Measurements from ENCODE around the gene SH2D5. TPM values are rescaled to one million over a fixed set of nuclear protein-coding genes. Genes with fewer than 3 reads are reported as not detected.

The SH2D5 gene
- total RNA-seq, 3 donors from 2014 or later = under 0.01 to 0.29 TPM; not detected in 1

- Histone ChIP-seq H3K27ac (no peak overlapping the region), H3K4me3 (no peak overlapping the region), H3K27me3 (no peaks in the 10 kb centered on the region), H3K9me3 (no peaks in the 10 kb centered on the region), H3K36me3 (no peaks in the 10 kb centered on the region), H3K4me1 (no peaks in the 10 kb centered on the region)
- DNase-seq (ENCODE audit: low spot score in 2 of 2) = no peak
- intact Hi-C loops (cut with DNase I; ENCODE audit: low total_unique reads) = no loop called here
- TF ChIP-seq POLR2A (IDR thresholded peaks at IDR 0.05) (no peak), POLR2AphosphoS5 (IDR thresholded peaks at IDR 0.05) (no peak)
- TF ChIP-seq, protein P1, sequence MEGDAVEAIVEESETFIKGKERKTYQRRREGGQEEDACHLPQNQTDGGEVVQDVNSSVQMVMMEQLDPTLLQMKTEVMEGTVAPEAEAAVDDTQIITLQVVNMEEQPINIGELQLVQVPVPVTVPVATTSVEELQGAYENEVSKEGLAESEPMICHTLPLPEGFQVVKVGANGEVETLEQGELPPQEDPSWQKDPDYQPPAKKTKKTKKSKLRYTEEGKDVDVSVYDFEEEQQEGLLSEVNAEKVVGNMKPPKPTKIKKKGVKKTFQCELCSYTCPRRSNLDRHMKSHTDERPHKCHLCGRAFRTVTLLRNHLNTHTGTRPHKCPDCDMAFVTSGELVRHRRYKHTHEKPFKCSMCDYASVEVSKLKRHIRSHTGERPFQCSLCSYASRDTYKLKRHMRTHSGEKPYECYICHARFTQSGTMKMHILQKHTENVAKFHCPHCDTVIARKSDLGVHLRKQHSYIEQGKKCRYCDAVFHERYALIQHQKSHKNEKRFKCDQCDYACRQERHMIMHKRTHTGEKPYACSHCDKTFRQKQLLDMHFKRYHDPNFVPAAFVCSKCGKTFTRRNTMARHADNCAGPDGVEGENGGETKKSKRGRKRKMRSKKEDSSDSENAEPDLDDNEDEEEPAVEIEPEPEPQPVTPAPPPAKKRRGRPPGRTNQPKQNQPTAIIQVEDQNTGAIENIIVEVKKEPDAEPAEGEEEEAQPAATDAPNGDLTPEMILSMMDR (IDR thresholded peaks at IDR 0.05) = no peak
These were observed 22.6 kb downstream of the SH2D5 start for GRCh38 chr1:20709868-20710267.

DNA sequence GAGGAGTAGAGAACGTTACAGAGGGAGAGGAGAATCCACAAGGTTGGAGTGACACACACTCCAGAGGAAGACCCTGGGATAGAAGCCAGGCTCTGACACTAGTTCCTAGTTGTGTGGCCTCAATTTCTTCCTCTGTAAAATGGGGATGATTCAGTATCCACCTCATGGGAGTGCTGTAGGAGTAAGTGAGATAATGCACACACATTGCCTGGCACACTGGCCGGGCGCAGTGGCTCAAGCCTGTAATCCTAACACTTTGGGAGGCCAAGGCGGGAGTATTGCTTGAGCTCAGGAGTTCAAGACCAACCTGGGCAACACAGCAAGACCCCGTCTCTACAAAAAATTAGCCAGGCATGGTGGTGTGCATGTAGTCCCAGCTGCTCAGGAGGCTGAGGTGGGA lies 23.6 kb downstream of the SH2D5 start:
- intact Hi-C loops (cut with DNase I; ENCODE audit: low total_unique reads) = no loop called here
- TF ChIP-seq POLR2A (IDR thresholded peaks at IDR 0.05) = no peak
- no peak for TF ChIP-seq POLR2AphosphoS5 (IDR thresholded peaks at IDR 0.05)
- TF ChIP-seq, protein P1 (IDR thresholded peaks at IDR 0.05) = no peak
- H3K9me3 ChIP-seq = no peaks in the 10 kb centered on the region

DNA sequence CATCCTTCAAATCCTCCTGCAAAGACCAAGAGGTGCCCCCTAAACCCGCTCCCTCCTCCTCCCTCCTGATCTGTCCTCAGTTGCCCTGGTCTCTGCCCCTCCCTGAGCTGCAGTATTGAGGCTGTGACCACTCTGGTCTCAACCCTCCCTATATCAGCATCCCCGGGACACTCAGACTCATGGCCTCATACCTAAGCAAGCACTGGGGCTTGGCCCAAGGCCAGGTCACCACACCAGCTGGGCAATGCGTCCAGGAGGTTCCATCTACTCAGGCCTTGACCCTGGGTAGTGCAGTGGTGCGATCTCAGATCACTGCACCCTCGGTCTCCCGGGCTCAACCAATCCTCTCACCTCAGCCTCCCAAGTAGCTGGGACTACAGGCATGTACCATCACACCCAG lies 24.4 kb downstream of the SH2D5 start:
- Histone ChIP-seq H3K9me3 (no peaks in the 10 kb centered on the region), H3K27ac (no peak overlapping the region), H3K4me1 (no peaks in the 10 kb centered on the region), H3K4me3 (no peak overlapping the region), H3K36me3 (no peaks in the 10 kb centered on the region), H3K27me3 (no peaks in the 10 kb centered on the region)
- no peak for DNase-seq (ENCODE audit: low spot score in 2 of 2)
- intact Hi-C loops (cut with DNase I; ENCODE audit: low total_unique reads) = no loop called here
- TF ChIP-seq POLR2A (IDR thresholded peaks at IDR 0.05) (no peak), POLR2AphosphoS5 (IDR thresholded peaks at IDR 0.05) (no peak)
- TF ChIP-seq, protein P1 (IDR thresholded peaks at IDR 0.05) = no peak

More for the DNA sequence above, 23.6 kb downstream of the SH2D5 start:
- Histone ChIP-seq H3K36me3 (no peaks in the 10 kb centered on the region), H3K27me3 (no peaks in the 10 kb centered on the region), H3K4me3 (no peak overlapping the region), H3K27ac (no peak overlapping the region), H3K4me1 (no peaks in the 10 kb centered on the region)
- no peak for DNase-seq (ENCODE audit: low spot score in 2 of 2)

DNA sequence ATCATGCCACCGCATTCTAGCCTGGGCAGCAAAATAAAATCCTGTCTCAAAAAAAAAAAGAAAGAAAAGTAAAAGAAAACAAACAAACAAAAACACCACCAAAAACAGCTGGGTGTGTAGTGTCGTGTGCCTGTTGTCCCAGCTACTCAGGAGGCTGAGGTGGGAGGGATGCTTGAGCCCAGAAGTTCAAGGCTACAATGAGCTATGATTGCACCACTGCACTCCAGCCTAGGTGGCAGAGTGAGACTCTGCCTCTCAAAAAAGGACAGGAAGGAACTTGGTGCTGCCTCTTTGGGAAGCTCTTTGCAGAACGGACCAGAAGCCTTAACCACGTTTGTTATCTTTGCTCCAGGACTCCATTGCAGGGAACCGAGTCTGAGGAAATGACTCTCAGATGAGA lies 25.7 kb downstream of the SH2D5 start:
- Histone ChIP-seq H3K4me1 (no peaks in the 10 kb centered on the region), H3K4me3 (no peak overlapping the region), H3K27me3 (no peaks in the 10 kb centered on the region), H3K36me3 (no peaks in the 10 kb centered on the region), H3K9me3 (no peaks in the 10 kb centered on the region), H3K27ac (no peak overlapping the region)
- TF ChIP-seq, protein P1 (IDR thresholded peaks at IDR 0.05) = no peak
- TF ChIP-seq POLR2A (IDR thresholded peaks at IDR 0.05) (no peak), POLR2AphosphoS5 (IDR thresholded peaks at IDR 0.05) (no peak)
- no peak for DNase-seq (ENCODE audit: low spot score in 2 of 2)
- intact Hi-C loops (cut with DNase I; ENCODE audit: low total_unique reads) = no loop called here

- Histone ChIP-seq H3K36me3 (no peaks in the 10 kb centered on the region), H3K4me3 (no peak overlapping the region), H3K4me1 (no peaks in the 10 kb centered on the region), H3K27me3 (no peaks in the 10 kb centered on the region), H3K27ac (no peak overlapping the region), H3K9me3 (no peaks in the 10 kb centered on the region)
- intact Hi-C loops (cut with DNase I; ENCODE audit: low total_unique reads) = no loop called here
- DNase-seq (ENCODE audit: low spot score in 2 of 2) = no peak
- TF ChIP-seq, protein P1 (IDR thresholded peaks at IDR 0.05) = no peak
- TF ChIP-seq POLR2A (IDR thresholded peaks at IDR 0.05) = no peak
- TF ChIP-seq POLR2AphosphoS5 (IDR thresholded peaks at IDR 0.05) = no peak
These were observed 27.2 kb downstream of the SH2D5 start for GRCh38 chr1:20705203-20705755.
